HepG2 (cell line): ENCODE measurements around the gene PSMB11. TPM values are rescaled to one million over a fixed set of nuclear protein-coding genes. Genes with fewer than 3 reads are reported as not detected.
A peak's percentile ranks its signal among the peaks of the same experiment; 100 is the strongest.

ENCODE experiments used
- CEBPB ChIP-seq: IDR thresholded peaks from 2 replicates; pipeline ENCODE4 v1.6.1; 2011; ENCODE audit warnings: low read depth, low read length, improper control_type of control experiment, borderline replicate concordance
- CENPT ChIP-seq: sonication (generic); formaldehyde crosslinking; IDR thresholded peaks from 2 replicates; pipeline ENCODE4 v1.8.0; 2022; ENCODE audit warnings: low read depth, mild to moderate bottlenecking, moderate library complexity, missing genetic modification reagents
- FOXO1 ChIP-seq: sonication (generic); formaldehyde crosslinking; IDR thresholded peaks from 2 replicates; pipeline ENCODE4 v1.4.0; 2020; ENCODE audit warnings: missing genetic modification reagents
- GZF1 ChIP-seq: sonication (generic); formaldehyde crosslinking; IDR thresholded peaks from 2 replicates; pipeline ENCODE4 v1.5.1; 2020; ENCODE audit warnings: mild to moderate bottlenecking, missing genetic modification reagents
- HCFC1 ChIP-seq: fragments of 150-350 bp; IDR thresholded peaks from 2 replicates; pipeline ENCODE4 v1.6.1; 2014; ENCODE audit warnings: low read depth, low read length
- LCORL ChIP-seq, 2 experiments: fragments of 450-650 bp in 1 of 2; sonication (generic) in 1 of 2; formaldehyde crosslinking in 1 of 2; IDR thresholded peaks; 2 replicates each; pipeline versions ENCODE4 v1.5.0 to v1.6.1; 2017 to 2020; ENCODE audit warnings: antibody characterized with exemption in 1 of 2, missing genetic modification reagents in 1 of 2
- NFIB ChIP-seq: sonication (generic); formaldehyde crosslinking; IDR thresholded peaks from 2 replicates; pipeline ENCODE4 v1.9.0; 2021; ENCODE audit warnings: missing genetic modification reagents, mild to moderate bottlenecking, borderline replicate concordance
- RCOR2 ChIP-seq: IDR thresholded peaks from 2 replicates; pipeline ENCODE4 v1.6.1; 2016; ENCODE audit warnings: missing biosample characterization, missing genetic modification reagents
- RFXANK ChIP-seq: IDR thresholded peaks from 2 replicates; pipeline ENCODE4 v1.6.1; 2016
- SMYD3 ChIP-seq: sonication (generic); formaldehyde crosslinking; IDR thresholded peaks from 2 replicates; pipeline ENCODE4 v1.8.1; 2023; ENCODE audit warnings: mild to moderate bottlenecking, missing genetic modification reagents
- TCF7 ChIP-seq: sonication (generic); IDR thresholded peaks from 2 replicates; pipeline ENCODE4 v1.6.1; 2016; ENCODE audit warnings: antibody characterized with exemption, low read depth
- WIZ ChIP-seq: sonication (generic); formaldehyde crosslinking; IDR thresholded peaks from 2 replicates; pipeline ENCODE4 v1.5.1; 2020; ENCODE audit warnings: mild to moderate bottlenecking, missing genetic modification reagents
- XRCC5 ChIP-seq: fragments of 200-400 bp; formaldehyde crosslinking; optimal IDR thresholded peaks from 2 replicates; pipeline ENCODE3; 2017; ENCODE audit warnings: mild to moderate bottlenecking, low read length
- ZNF335 ChIP-seq: sonication (generic); formaldehyde crosslinking; IDR thresholded peaks from 2 replicates; pipeline ENCODE4 v1.4.0; 2020; ENCODE audit warnings: missing genetic modification reagents
- ZNF432 ChIP-seq: sonication (generic); formaldehyde crosslinking; IDR thresholded peaks from 2 replicates; pipeline ENCODE4 v1.5.0; 2020; ENCODE audit warnings: missing genetic modification reagents, mild to moderate bottlenecking, borderline replicate concordance
- ZNF577 ChIP-seq: sonication (generic); formaldehyde crosslinking; IDR thresholded peaks from 2 replicates; pipeline ENCODE4 v1.4.0; 2020; ENCODE audit warnings: mild to moderate bottlenecking, low read depth, missing genetic modification reagents, borderline replicate concordance
- ZNF660 ChIP-seq: sonication (generic); formaldehyde crosslinking; IDR thresholded peaks from 2 replicates; pipeline ENCODE4 v1.5.1; 2020; ENCODE audit warnings: mild to moderate bottlenecking, low read depth, missing genetic modification reagents, borderline replicate concordance
- ZNF720 ChIP-seq: sonication (generic); formaldehyde crosslinking; IDR thresholded peaks from 2 replicates; pipeline ENCODE4 v1.4.0; 2020; ENCODE audit warnings: missing genetic modification reagents
- ZSCAN9 ChIP-seq: IDR thresholded peaks from 2 replicates; pipeline ENCODE4 v1.6.1; 2016; ENCODE audit warnings: borderline replicate concordance
- polyA plus RNA-seq, 8 experiments: library from polyadenylated mRNA; depleted of rRNA in 3 of 8; stranded (reverse) in 7 of 8; unstranded in 1 of 8; fragments of >200 nt; fragmentation: Illumina TruSeq in 4 of 8; extraction: Trizol in 4 of 8; gene quantifications; 2 replicates each; pipeline versions ENCODE4 v1.2.1 to v1.2.3, GENCODE V29; 2011 to 2016; ENCODE audit warnings: low read depth in 4 of 8, missing spikeins in 1 of 8, mixed read lengths in 1 of 8; ENCODE audit not compliant: insufficient read depth in 1 of 8
- total RNA-seq, 5 experiments: library from RNA; depleted of rRNA; stranded (reverse); fragments of >200 nt; fragmentation: Illumina TruSeq; extraction: Trizol; gene quantifications; 2 replicates each; pipeline ENCODE4 v1.2.3, GENCODE V29; 2016; ENCODE audit warnings: low read depth in 1 of 5
- TF ChIP-seq, protein P1 (sequence below): sonication (generic); formaldehyde crosslinking; IDR thresholded peaks from 2 replicates; pipeline ENCODE4 v1.5.1; 2020; ENCODE audit warnings: mild to moderate bottlenecking, moderate library complexity, missing genetic modification reagents
- TF ChIP-seq, protein P2 (sequence below): sonication (generic); formaldehyde crosslinking; IDR thresholded peaks from 2 replicates; pipeline ENCODE4 v1.4.0; 2020; ENCODE audit warnings: missing genetic modification reagents
- TF ChIP-seq, protein P3 (sequence below): sonication (generic); formaldehyde crosslinking; conservative IDR thresholded peaks from 2 replicates; pipeline ENCODE4 v1.8.0; 2022; ENCODE audit warnings: low read depth, missing genetic modification reagents
- TF ChIP-seq, protein P4 (sequence below): IDR thresholded peaks from 2 replicates; pipeline ENCODE4 v1.6.1; 2016; ENCODE audit warnings: missing biosample characterization, missing genetic modification reagents, low read depth

Gene PSMB11
- total and polyA plus RNA-seq, 2 of the 13 experiments (the other 11 are each of a cell fraction or from before 2014, with no cell fraction given), result not detected

DNA sequence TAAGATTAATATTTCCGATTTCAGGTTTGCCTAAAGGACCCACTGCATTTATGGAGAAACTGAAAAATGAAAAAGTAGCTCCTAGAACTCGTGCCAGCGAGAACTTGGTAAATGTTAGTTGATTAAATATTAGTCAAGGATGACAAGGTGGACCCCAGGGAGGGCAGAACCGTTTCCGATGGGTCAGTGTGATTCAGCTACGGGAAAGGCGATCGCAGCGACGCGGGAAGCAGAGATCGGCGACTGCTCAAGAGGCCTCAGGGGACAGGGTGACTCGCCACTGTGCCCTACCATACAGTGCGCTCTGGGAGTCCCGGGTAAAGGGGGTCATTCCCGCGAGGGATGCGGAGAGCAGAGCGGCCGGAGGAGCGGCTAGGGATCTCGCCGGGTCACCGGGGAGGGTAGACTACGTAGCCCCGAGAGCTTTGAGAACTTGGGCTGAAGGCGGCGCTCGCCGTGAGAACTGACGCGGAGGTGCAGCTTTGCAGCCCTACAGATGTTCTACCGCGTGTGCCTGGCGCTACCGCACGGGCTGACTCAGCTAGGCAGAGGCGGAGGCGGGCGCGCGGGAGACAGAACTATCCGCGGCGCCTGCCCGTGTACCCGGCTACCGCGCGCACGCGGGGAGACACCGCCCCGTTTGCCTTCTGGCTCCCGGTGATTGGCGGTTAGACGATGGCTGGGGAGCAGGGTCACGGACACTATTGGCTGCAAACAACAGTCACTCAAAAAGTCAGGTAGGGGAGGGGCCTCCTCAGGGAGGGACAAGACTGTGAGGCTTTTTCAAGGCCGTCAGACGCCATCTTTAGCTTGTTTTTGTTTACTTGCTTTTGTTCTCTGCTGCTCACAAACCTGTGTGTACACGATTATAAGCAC is 35.2 kb upstream of the PSMB11 start (continued):
- TF ChIP-seq ZNF660 (CRISPR knock-in tag), result no peak
- peak; percentile 98 for TF ChIP-seq XRCC5
- TF ChIP-seq WIZ (CRISPR knock-in tag), result peak; percentile 76; the same call in 1 of the 2 replicates
- TF ChIP-seq, protein P1, sequence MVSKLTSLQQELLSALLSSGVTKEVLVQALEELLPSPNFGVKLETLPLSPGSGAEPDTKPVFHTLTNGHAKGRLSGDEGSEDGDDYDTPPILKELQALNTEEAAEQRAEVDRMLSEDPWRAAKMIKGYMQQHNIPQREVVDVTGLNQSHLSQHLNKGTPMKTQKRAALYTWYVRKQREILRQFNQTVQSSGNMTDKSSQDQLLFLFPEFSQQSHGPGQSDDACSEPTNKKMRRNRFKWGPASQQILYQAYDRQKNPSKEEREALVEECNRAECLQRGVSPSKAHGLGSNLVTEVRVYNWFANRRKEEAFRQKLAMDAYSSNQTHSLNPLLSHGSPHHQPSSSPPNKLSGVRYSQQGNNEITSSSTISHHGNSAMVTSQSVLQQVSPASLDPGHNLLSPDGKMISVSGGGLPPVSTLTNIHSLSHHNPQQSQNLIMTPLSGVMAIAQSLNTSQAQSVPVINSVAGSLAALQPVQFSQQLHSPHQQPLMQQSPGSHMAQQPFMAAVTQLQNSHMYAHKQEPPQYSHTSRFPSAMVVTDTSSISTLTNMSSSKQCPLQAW, result peak; percentile 98
- peak; percentile 99 for TF ChIP-seq SMYD3 (CRISPR knock-in tag)
- TF ChIP-seq ZNF432, result 0 out of 2 replicates have a peak, but pooled peaks have one; percentile 70
- TF ChIP-seq, protein P2, sequence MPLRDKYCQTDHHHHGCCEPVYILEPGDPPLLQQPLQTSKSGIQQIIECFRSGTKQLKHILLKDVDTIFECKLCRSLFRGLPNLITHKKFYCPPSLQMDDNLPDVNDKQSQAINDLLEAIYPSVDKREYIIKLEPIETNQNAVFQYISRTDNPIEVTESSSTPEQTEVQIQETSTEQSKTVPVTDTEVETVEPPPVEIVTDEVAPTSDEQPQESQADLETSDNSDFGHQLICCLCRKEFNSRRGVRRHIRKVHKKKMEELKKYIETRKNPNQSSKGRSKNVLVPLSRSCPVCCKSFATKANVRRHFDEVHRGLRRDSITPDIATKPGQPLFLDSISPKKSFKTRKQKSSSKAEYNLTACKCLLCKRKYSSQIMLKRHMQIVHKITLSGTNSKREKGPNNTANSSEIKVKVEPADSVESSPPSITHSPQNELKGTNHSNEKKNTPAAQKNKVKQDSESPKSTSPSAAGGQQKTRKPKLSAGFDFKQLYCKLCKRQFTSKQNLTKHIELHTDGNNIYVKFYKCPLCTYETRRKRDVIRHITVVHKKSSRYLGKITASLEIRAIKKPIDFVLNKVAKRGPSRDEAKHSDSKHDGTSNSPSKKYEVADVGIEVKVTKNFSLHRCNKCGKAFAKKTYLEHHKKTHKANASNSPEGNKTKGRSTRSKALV (CRISPR knock-in tag), result peak; percentile 95
- peak; percentile 95 for TF ChIP-seq ZSCAN9
- TF ChIP-seq GZF1, result peak; percentile 93; the same call in 1 of the 2 replicates
- peak; percentile 97 for TF ChIP-seq ZNF335 (CRISPR knock-in tag)
- peak; percentile 88 for TF ChIP-seq RFXANK (CRISPR knock-in tag)
- peak; percentile 96 for TF ChIP-seq RCOR2
- TF ChIP-seq, protein P3, sequence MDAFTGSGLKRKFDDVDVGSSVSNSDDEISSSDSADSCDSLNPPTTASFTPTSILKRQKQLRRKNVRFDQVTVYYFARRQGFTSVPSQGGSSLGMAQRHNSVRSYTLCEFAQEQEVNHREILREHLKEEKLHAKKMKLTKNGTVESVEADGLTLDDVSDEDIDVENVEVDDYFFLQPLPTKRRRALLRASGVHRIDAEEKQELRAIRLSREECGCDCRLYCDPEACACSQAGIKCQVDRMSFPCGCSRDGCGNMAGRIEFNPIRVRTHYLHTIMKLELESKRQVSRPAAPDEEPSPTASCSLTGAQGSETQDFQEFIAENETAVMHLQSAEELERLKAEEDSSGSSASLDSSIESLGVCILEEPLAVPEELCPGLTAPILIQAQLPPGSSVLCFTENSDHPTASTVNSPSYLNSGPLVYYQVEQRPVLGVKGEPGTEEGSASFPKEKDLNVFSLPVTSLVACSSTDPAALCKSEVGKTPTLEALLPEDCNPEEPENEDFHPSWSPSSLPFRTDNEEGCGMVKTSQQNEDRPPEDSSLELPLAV (CRISPR knock-in tag), result peak; percentile 97
- no peak for TF ChIP-seq TCF7
- no peak for TF ChIP-seq CEBPB
- peak; percentile 56; the same call in 1 of the 2 replicates for TF ChIP-seq CENPT (CRISPR knock-in tag)
- peak; percentile 86; the same call in 1 of the 2 replicates for TF ChIP-seq ZNF720 (CRISPR knock-in tag)
- no peak for TF ChIP-seq ZNF577 (CRISPR knock-in tag)
- TF ChIP-seq NFIB, result peak; percentile 86; the same call in 1 of the 2 replicates
- no peak for TF ChIP-seq LCORL (IDR thresholded peaks at IDR 0.05)
- peak; percentile 94 for TF ChIP-seq LCORL (CRISPR knock-in tag; IDR thresholded peaks at IDR 0.05)
- TF ChIP-seq FOXO1 (CRISPR knock-in tag), result peak; percentile 77
- TF ChIP-seq HCFC1, result 0 out of 2 replicates have a peak, but pooled peaks have one; percentile 10
- TF ChIP-seq, protein P4, sequence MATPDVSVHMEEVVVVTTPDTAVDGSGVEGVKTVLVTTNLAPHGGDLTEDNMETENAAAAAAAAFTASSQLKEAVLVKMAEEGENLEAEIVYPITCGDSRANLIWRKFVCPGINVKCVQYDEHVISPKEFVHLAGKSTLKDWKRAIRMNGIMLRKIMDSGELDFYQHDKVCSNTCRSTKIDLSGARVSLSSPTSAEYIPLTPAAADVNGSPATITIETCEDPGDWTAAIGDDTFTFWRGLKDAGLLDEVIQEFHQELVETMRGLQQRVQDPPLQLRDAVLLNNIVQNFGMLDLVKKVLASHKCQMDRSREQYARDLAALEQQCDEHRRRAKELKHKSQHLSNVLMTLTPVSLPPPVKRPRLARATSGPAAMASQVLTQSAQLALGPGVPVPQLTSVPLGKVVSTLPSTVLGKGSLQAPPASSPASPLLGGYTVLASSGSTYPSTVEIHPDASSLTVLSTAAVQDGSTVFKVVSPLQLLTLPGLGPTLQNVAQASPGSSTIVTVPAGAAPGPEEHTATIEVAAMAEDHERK (CRISPR knock-in tag), result peak; percentile 70
